Stimulated activated CD4-positive, alpha-beta T cell treated with anti-CD3 and anti-CD28 coated beads, Interleukin-15, amount 100 ng/mL, for 24 hours (primary cell): Measurements from ENCODE around the gene RAB40A.
A peak's percentile ranks its signal among the peaks of the same experiment; 100 is the strongest.

ENCODE experiments used
- DNase-seq: peaks from one replicate; pipeline ENCODE4 v3.0.0-alpha.2; 2020

Gene RAB40A

DNA sequence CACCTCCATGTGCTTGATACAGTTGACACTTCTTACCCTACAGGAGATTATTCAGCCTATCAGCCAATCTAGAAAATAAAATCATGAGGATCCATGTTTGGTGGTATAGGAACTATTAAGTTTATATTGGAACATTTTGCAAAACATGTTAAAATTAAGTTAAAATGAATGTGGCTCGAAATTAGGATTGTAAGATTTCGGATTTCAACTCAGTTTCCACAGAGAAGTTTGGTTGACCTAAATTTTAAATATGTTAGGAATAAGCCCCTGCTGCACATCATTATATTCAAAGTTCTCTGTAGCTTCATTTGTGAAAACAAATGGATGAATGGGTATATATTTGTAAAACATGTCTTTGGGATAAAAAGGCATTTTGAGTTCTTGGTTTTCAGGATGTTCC lies at the start of gene RAB40A:
Gene RAB40A, minus strand, starts transcription at position 101 of the 400 bp plus-strand sequence. CDS start 18,733 bp downstream, outside the sequence.
- DNase-seq: no peak

- DNase-seq: no peak
Measured at GRCh38 chrX:103565752-103566151, 46.5 kb upstream of the RAB40A start.

- DNase-seq: no peak
Measured at GRCh38 chrX:103565197-103565596, 45.9 kb upstream of the RAB40A start.

DNA sequence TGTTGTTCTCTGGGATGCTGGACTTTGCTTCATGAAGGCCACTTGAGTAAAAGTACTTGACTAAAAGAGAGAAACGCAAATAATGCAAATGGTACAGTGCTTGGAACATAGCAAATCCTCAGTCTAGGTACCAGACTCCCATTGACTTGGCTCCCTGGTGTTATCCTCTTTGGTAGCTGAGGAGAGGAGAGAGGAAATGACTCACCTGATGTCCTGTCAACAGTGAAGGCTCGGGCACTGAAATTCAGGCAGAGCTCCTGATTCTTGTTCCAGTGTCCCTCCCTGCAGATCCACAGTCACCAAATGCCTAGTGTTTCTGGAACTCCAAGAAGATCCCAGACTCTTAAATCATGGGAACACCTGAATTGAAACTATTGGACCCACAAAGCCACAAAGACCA lies 43.5 kb upstream of the RAB40A start:
- no peak for DNase-seq

GRCh38 chrX:103560256-103560655 lies 41.0 kb upstream of the RAB40A start:
- DNase-seq: no peak

DNA sequence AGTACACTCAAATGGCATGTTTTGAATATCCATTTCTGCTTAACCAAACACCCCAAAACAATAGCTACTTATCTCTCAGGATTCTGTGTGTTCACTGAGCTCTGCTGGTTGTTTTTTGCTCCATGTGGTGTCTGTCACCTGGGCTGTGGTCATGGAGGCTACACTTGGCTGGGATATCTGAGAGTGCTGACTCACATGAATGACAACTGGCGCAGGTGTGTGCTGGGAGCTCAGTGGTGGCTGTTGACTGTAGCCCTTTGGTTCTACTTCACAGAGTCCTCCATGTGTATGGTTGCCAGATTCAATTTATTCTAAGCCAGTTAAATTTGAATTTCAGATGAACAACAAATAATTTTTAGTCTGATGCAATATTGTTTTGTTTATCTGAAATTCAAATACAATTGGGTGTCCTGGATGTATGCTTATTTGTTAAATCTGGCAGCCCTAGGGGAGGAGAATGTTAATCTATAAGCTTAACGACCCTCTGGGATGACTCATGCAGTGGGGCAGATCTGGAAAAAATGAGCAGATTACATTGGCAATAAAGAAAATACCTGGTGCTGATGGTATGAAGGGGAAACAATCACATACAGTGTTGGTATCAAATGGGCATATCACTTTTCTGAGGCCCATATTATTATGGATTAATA lies 37.8 kb upstream of the RAB40A start:
- no peak for DNase-seq

- peak; percentile 76 for DNase-seq
Measured at GRCh38 chrX:103554687-103555424, 35.6 kb upstream of the RAB40A start.

DNA sequence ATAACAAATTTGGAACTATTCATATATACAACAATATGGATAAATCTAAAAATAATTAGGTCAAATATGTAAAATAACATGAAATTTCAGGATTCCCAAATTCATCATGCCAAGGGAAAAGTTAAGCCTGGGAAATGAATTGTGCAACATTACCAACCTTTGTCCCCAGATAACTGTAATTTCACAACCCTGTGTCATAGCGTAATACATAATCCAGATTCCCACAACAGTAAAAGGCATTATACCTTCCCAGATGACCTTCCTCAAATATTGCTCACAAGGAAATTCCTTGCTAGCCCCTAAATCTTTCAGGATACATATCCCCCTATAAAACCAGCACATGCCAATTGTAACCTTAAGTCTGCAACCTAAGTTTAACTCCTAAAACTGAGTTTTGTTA lies 32.9 kb upstream of the RAB40A start:
- no peak for DNase-seq

DNA sequence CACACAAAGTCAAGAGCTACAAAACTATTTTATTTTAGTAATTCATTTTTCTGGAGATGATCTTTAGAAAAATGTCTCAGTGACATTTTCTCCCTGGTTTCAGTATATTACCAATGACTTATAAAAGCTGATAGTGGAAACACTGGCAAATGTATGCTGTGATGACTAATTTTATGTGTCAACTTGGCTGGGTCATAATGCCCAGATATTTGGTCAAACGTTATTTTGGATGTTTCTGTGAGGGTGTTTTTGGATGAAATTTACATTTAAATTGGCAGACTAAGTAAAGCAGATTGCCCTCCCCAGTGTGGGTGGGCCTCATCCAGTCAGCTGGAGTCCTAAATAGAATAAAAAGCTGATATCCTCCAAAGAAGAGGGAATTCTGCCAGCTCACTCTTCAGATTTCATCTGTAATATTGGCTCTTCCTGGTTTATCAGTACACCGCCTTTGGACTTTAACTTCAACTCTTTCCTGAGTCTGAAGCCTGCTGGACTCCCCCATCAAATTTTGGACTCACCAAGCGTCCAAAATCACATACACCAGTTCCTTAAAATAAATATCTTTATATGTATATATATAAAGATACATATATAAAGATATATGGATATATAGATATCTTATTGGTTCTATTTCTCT lies 31.2 kb upstream of the RAB40A start:
- DNase-seq: no peak

GRCh38 chrX:103549916-103550315 lies 30.6 kb upstream of the RAB40A start:
- no peak for DNase-seq

- no peak for DNase-seq
Measured at GRCh38 chrX:103540145-103540544, 20.9 kb upstream of the RAB40A start.

- no peak for DNase-seq
Measured at GRCh38 chrX:103539695-103540094, 20.4 kb upstream of the RAB40A start.

- DNase-seq: no peak
Measured at GRCh38 chrX:103538728-103539127, 19.4 kb upstream of the RAB40A start.

DNA sequence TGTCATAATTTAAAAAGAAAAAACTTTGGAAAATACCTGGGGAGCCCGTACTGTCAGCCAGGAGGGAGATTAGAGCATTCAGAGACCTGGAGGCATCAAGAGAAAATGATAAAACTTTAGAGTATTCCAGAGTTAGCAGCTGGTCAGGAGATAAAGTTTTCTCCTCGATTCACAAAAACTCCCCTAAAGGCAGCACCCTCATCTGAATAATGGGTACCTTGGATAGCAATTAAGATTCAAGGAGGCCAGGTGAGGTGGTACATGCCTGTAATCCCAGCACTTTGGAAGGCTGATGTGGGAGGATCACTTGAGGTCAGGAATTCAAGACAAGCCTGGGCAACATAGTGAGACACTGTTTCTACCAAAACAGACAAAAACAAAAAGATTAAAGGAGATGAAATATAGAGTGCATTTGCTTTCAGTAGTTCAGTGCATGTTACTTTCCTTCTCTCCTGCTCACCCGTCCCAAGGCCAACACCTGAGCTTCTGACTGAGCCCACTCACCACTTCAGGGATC lies 18.6 kb upstream of the RAB40A start:
- DNase-seq: no peak

- no peak for DNase-seq
Measured at GRCh38 chrX:103536732-103537131, 17.4 kb upstream of the RAB40A start.

- DNase-seq: no peak
Measured at GRCh38 chrX:103536071-103536470, 16.8 kb upstream of the RAB40A start.

GRCh38 chrX:103535206-103535605 lies 15.9 kb upstream of the RAB40A start:
- DNase-seq: no peak

GRCh38 chrX:103533511-103534216 lies 14.4 kb upstream of the RAB40A start:
- DNase-seq: peak; percentile 72

DNA sequence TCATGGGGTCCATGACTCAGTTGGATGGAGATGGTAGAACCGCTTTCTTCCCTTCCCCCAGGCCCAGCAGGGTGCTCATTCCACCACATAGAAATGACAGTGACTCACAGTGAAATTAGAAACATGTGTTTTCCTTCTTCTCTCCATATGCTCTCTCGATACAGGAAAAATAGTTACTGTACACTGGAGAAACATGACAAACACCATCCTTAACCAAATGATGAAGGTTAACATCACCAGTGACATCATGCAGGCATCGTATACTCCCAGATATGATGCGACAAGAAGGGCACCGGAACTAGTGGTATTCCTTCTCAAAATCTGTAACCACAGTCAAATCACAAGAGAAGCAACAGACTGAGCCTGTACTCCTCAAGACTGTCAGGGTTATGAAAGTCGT lies 11.7 kb upstream of the RAB40A start:
- DNase-seq: no peak

DNA sequence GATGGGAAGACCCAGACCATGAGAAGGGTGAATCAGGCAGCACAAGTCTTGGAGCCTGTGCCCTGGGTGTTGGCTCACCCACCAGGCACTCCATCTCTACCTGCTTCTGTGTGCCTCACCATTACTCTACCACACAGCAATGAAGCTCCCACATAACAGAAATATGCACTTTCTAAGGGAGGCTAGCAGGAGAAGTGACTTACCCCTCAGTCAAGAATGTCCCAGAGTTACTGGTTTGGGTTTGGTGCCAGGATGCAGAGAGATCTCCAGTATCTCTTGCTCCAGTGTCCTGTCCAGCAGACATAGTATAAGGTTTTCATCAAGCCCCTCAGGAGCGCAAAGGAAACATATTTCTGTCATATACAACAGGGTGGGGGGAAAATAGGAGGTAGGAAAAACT lies 11.3 kb upstream of the RAB40A start:
- DNase-seq: no peak

DNA sequence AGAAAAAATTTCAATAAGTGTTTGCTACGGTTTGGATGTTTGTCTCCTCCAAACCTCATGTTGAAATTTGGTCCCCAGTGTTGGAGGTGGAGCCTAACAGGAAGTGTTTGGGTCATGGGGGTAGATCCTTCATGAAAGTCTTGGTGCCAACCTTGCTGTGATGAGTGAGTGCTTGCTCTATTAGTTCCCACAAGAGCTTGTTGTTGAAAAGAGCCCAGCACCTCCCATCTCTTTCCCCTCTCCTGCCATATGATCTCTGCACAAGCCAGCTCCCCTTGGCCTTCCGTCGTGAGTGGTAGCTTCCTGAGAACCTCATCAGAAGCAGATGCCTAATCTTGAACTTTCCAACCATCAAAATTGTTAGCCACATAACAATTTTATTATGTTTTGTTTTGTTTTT lies 10.3 kb upstream of the RAB40A start:
- no peak for DNase-seq

DNA sequence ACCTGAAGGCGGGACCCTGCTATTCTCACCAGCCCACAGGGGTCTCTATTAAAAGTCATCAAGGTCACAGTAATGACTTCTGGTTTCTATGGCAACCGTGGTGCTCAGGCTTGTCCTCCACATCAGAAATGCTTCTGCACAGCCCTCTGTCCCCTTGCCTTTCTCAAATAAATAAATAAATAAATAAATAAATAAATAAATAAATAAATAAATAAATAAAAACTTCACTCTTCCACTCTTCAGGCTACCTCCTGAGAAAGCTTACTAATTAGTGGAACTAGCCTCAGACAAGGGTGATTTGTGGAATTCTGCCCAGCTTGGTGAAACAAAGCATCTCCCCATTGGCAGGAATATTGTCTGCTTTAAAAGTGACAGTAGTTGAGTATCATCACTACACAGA lies 5.5 kb upstream of the RAB40A start:
- DNase-seq: no peak

DNA sequence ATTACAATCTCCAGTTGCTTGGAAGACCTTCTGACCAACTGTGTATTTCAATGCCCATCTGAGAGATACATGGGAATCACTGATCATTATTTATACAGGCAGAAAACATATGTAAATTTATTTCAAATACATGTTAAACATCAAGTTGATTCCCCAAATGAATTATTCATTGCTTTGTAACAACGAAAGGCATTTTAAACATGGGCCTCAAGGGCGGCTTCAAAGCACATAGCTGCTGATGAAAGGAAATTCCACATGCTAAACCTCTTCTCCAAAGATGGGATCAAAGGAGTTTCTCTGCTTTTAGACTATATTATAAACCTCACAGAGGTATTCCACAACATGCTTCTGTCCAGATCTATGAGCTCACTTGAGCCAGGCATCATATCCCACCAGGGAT lies 4.3 kb upstream of the RAB40A start:
- no peak for DNase-seq
